HepG2 (cell line): ENCODE measurements around the gene POLH. TPM values are rescaled to one million over a fixed set of nuclear protein-coding genes. Genes with fewer than 3 reads are reported as not detected.
A peak's percentile ranks its signal among the peaks of the same experiment; 100 is the strongest.

ENCODE experiments used
- ARHGAP35 ChIP-seq: sonication (generic); formaldehyde crosslinking; IDR thresholded peaks from 2 replicates; pipeline ENCODE4 v1.9.0; 2022; ENCODE audit warnings: mild to moderate bottlenecking, inconsistent platforms, moderate library complexity, missing genetic modification reagents, borderline replicate concordance
- CENPT ChIP-seq: sonication (generic); formaldehyde crosslinking; IDR thresholded peaks from 2 replicates; pipeline ENCODE4 v1.8.0; 2022; ENCODE audit warnings: low read depth, mild to moderate bottlenecking, moderate library complexity, missing genetic modification reagents
- CREB1 ChIP-seq, 2 experiments: fragments of 450-650 bp in 1 of 2; IDR thresholded peaks; 2 replicates each; pipeline ENCODE4 v1.6.1; 2016 to 2017; ENCODE audit warnings: control low read depth in 1 of 2, mild to moderate bottlenecking in 1 of 2, missing compliant biosample characterization in 1 of 2, missing genetic modification characterization in 1 of 2
- FLYWCH1 ChIP-seq: sonication (generic); formaldehyde crosslinking; IDR thresholded peaks from 2 replicates; pipeline ENCODE4 v1.8.1; 2023; ENCODE audit warnings: mild to moderate bottlenecking, missing genetic modification reagents
- GLMP ChIP-seq: sonication (generic); formaldehyde crosslinking; IDR thresholded peaks from 2 replicates; pipeline ENCODE4 v1.9.0; 2021; ENCODE audit warnings: missing genetic modification reagents, mild to moderate bottlenecking, borderline replicate concordance
- MIXL1 ChIP-seq: IDR thresholded peaks from 2 replicates; pipeline ENCODE4 v1.6.1; 2016
- NR2F6 ChIP-seq, 2 experiments: IDR thresholded peaks; 2 replicates each; pipeline ENCODE4 v1.6.1; 2016; ENCODE audit warnings: antibody characterized with exemption in 1 of 2, mild to moderate bottlenecking in 1 of 2
- PBX3 ChIP-seq: sonication (generic); formaldehyde crosslinking; IDR thresholded peaks from 2 replicates; pipeline ENCODE4 v1.8.1; 2023; ENCODE audit warnings: missing genetic modification reagents, inconsistent platforms, borderline replicate concordance
- POGZ ChIP-seq: sonication (generic); formaldehyde crosslinking; IDR thresholded peaks from 2 replicates; pipeline ENCODE4 v1.4.0; 2020; ENCODE audit warnings: mild to moderate bottlenecking, missing genetic modification reagents
- SMAD1 ChIP-seq: sonication (generic); formaldehyde crosslinking; IDR thresholded peaks from 2 replicates; pipeline ENCODE4 v1.4.0; 2020; ENCODE audit warnings: missing genetic modification reagents, low read depth, mild to moderate bottlenecking, borderline replicate concordance
- TAF1 ChIP-seq: sonication (generic); formaldehyde crosslinking; IDR thresholded peaks from 2 replicates; pipeline ENCODE4 v1.4.0; 2020; ENCODE audit warnings: missing genetic modification reagents
- ZIK1 ChIP-seq: sonication (generic); formaldehyde crosslinking; IDR thresholded peaks from 2 replicates; pipeline ENCODE4 v1.5.0; 2020; ENCODE audit warnings: mild to moderate bottlenecking, low read depth, missing genetic modification reagents, borderline replicate concordance
- ZNF652 ChIP-seq: IDR thresholded peaks from 2 replicates; pipeline ENCODE4 v1.6.1; 2016; ENCODE audit warnings: low read depth, borderline replicate concordance
- ZSCAN25 ChIP-seq: sonication (generic); formaldehyde crosslinking; IDR thresholded peaks from 2 replicates; pipeline ENCODE4 v1.8.0; 2022; ENCODE audit warnings: mild to moderate bottlenecking, missing genetic modification reagents
- polyA plus RNA-seq, 8 experiments: library from polyadenylated mRNA; depleted of rRNA in 3 of 8; stranded (reverse) in 7 of 8; unstranded in 1 of 8; fragments of >200 nt; fragmentation: Illumina TruSeq in 4 of 8; extraction: Trizol in 4 of 8; gene quantifications; 2 replicates each; pipeline versions ENCODE4 v1.2.1 to v1.2.3, GENCODE V29; 2011 to 2016; ENCODE audit warnings: low read depth in 4 of 8, missing spikeins in 1 of 8, mixed read lengths in 1 of 8; ENCODE audit not compliant: insufficient read depth in 1 of 8
- total RNA-seq, 5 experiments: library from RNA; depleted of rRNA; stranded (reverse); fragments of >200 nt; fragmentation: Illumina TruSeq; extraction: Trizol; gene quantifications; 2 replicates each; pipeline ENCODE4 v1.2.3, GENCODE V29; 2016; ENCODE audit warnings: low read depth in 1 of 5
- TF ChIP-seq, protein P1 (sequence below): IDR thresholded peaks from 2 replicates; pipeline ENCODE4 v1.6.1; 2016; ENCODE audit warnings: mild to moderate bottlenecking, missing biosample characterization, missing genetic modification reagents
- TF ChIP-seq, protein P2 (sequence below): sonication (generic); formaldehyde crosslinking; IDR thresholded peaks from 2 replicates; pipeline ENCODE4 v1.4.0; 2020; ENCODE audit warnings: missing genetic modification reagents
- TF ChIP-seq, protein P3 (sequence below): sonication (generic); formaldehyde crosslinking; IDR thresholded peaks from 2 replicates; pipeline ENCODE4 v1.5.1; 2020; ENCODE audit warnings: missing genetic modification reagents, mild to moderate bottlenecking, borderline replicate concordance
- TF ChIP-seq, protein P4 (sequence below): fragments of 450-650 bp; IDR thresholded peaks from 2 replicates; pipeline ENCODE4 v1.6.1; 2017; ENCODE audit warnings: mild to moderate bottlenecking
- TF ChIP-seq, protein P5 (sequence below), 2 experiments: fragments of 450-650 bp in 1 of 2; sonication (generic) in 1 of 2; formaldehyde crosslinking; IDR thresholded peaks; 2 replicates each; pipeline versions ENCODE4 v1.5.0 to v1.8.0; 2020 to 2022; ENCODE audit warnings: mild to moderate bottlenecking in 1 of 2, missing genetic modification reagents in 1 of 2

Gene POLH
- total and polyA plus RNA-seq, 2 of the 13 experiments (the other 11 are each of a cell fraction or from before 2014, with no cell fraction given), result 11.6 to 25.0 TPM

- no peak for TF ChIP-seq PBX3 (CRISPR knock-in tag)
- TF ChIP-seq SMAD1, result no peak
- peak; percentile 35; the same call in 1 of the 2 replicates for TF ChIP-seq MIXL1 (CRISPR knock-in tag)
- peak; percentile 32; the same call in 1 of the 2 replicates for TF ChIP-seq ARHGAP35
- peak; percentile 81 for TF ChIP-seq ZIK1 (CRISPR knock-in tag)
- peak; percentile 20; the same call in 1 of the 2 replicates for TF ChIP-seq CREB1 (IDR thresholded peaks at IDR 0.05)
- peak; percentile 29; the same call in 1 of the 2 replicates for TF ChIP-seq CREB1 (CRISPR knock-in tag; IDR thresholded peaks at IDR 0.05)
- TF ChIP-seq, protein P1, sequence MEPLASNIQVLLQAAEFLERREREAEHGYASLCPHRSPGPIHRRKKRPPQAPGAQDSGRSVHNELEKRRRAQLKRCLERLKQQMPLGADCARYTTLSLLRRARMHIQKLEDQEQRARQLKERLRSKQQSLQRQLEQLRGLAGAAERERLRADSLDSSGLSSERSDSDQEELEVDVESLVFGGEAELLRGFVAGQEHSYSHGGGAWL (CRISPR knock-in tag), result peak; percentile 81
- TF ChIP-seq, protein P2, sequence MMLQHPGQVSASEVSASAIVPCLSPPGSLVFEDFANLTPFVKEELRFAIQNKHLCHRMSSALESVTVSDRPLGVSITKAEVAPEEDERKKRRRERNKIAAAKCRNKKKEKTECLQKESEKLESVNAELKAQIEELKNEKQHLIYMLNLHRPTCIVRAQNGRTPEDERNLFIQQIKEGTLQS (CRISPR knock-in tag), result no peak
- peak; percentile 77 for TF ChIP-seq POGZ
- TF ChIP-seq ZSCAN25 (CRISPR knock-in tag), result 0 out of 2 replicates have a peak, but pooled peaks have one; percentile 17
- TF ChIP-seq, protein P3, sequence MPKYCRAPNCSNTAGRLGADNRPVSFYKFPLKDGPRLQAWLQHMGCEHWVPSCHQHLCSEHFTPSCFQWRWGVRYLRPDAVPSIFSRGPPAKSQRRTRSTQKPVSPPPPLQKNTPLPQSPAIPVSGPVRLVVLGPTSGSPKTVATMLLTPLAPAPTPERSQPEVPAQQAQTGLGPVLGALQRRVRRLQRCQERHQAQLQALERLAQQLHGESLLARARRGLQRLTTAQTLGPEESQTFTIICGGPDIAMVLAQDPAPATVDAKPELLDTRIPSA (CRISPR knock-in tag), result no peak
- TF ChIP-seq, protein P4, sequence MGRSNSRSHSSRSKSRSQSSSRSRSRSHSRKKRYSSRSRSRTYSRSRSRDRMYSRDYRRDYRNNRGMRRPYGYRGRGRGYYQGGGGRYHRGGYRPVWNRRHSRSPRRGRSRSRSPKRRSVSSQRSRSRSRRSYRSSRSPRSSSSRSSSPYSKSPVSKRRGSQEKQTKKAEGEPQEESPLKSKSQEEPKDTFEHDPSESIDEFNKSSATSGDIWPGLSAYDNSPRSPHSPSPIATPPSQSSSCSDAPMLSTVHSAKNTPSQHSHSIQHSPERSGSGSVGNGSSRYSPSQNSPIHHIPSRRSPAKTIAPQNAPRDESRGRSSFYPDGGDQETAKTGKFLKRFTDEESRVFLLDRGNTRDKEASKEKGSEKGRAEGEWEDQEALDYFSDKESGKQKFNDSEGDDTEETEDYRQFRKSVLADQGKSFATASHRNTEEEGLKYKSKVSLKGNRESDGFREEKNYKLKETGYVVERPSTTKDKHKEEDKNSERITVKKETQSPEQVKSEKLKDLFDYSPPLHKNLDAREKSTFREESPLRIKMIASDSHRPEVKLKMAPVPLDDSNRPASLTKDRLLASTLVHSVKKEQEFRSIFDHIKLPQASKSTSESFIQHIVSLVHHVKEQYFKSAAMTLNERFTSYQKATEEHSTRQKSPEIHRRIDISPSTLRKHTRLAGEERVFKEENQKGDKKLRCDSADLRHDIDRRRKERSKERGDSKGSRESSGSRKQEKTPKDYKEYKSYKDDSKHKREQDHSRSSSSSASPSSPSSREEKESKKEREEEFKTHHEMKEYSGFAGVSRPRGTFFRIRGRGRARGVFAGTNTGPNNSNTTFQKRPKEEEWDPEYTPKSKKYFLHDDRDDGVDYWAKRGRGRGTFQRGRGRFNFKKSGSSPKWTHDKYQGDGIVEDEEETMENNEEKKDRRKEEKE, result no peak
- no peak for TF ChIP-seq GLMP
- peak; percentile 52 for TF ChIP-seq NR2F6 (IDR thresholded peaks at IDR 0.05)
- TF ChIP-seq NR2F6 (CRISPR knock-in tag; IDR thresholded peaks at IDR 0.05), result peak; percentile 61; the same call in 1 of the 2 replicates
- TF ChIP-seq CENPT, result peak; percentile 83; the same call in 1 of the 2 replicates
- TF ChIP-seq ZNF652 (CRISPR knock-in tag), result peak; percentile 23; the same call in 1 of the 2 replicates
- peak; percentile 96 for TF ChIP-seq TAF1 (CRISPR knock-in tag)
- TF ChIP-seq, protein P5, sequence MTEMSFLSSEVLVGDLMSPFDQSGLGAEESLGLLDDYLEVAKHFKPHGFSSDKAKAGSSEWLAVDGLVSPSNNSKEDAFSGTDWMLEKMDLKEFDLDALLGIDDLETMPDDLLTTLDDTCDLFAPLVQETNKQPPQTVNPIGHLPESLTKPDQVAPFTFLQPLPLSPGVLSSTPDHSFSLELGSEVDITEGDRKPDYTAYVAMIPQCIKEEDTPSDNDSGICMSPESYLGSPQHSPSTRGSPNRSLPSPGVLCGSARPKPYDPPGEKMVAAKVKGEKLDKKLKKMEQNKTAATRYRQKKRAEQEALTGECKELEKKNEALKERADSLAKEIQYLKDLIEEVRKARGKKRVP (CRISPR knock-in tag; IDR thresholded peaks at IDR 0.05), result peak in 1 of 2 experiments; percentile 15; a peak in 1 of 4 replicates
- TF ChIP-seq FLYWCH1 (CRISPR knock-in tag), result no peak
Observed at GRCh38 chr6:43635387-43636307, 59.7 kb downstream of the POLH start, which contains the start of gene MAD2L1BP (continued).
